Large intestine (tissue), 3 donors: ENCODE data around the gene COX4I1. TPM values are rescaled to one million over a fixed set of nuclear protein-coding genes. Genes with fewer than 3 reads are reported as not detected.

Experiments used
- DNase-seq, 2 donors: peaks; one replicate each; pipeline versions ENCODE4 v3.0.0 to v3.0.0-alpha.2; 2013
- H3K27ac ChIP-seq: one replicate; pipeline ENCODE4 v1.5.1; 2013; ENCODE audit warnings: low read length
- H3K27me3 ChIP-seq: 2 replicates; pipeline ENCODE4 v1.6.1; 2013; ENCODE audit warnings: low read length; ENCODE audit not compliant: control insufficient read depth, insufficient read depth
- H3K36me3 ChIP-seq: 2 replicates; pipeline ENCODE4 v1.6.1; 2013; ENCODE audit warnings: low read length; ENCODE audit not compliant: control insufficient read depth, insufficient read depth
- H3K4me1 ChIP-seq: one replicate; pipeline ENCODE4 v1.6.1; 2013; ENCODE audit warnings: low read length; ENCODE audit not compliant: control insufficient read depth, insufficient read depth
- H3K4me3 ChIP-seq: one replicate; pipeline ENCODE4 v1.5.1; 2013; ENCODE audit warnings: low read length
- H3K9me3 ChIP-seq: one replicate; pipeline ENCODE4 v1.6.1; 2013; ENCODE audit warnings: mild to moderate bottlenecking, low read depth, low read length, moderate library complexity; ENCODE audit not compliant: control insufficient read depth
- WGBS: methylation state at CpG from one replicate; pipeline ENCODE4 v1.1.5; 2013; ENCODE audit warnings: low lambda C conversion rate; ENCODE audit not compliant: insufficient coverage; 5-methylcytosine and 5-hydroxymethylcytosine counted together
- polyA plus RNA-seq: library from polyadenylated mRNA; unstranded; fragments of 120-200 nt; gene quantifications from one replicate; pipeline ENCODE4 v1.2.1, GENCODE V29; 2013

Gene COX4I1
- polyA plus RNA-seq, 1 donor, result 492 TPM

- no CpG with 5 or more reads among the region's 27 CpGs for WGBS
- no peaks in the 10 kb centered on the region for H3K36me3 ChIP-seq
- no peak overlapping the region for H3K27ac ChIP-seq
- no peaks in the 10 kb centered on the region for H3K27me3 ChIP-seq
- peaks cover 2% of the 10 kb centered on the region for H3K9me3 ChIP-seq
- peak; percentile 72 to 73 for DNase-seq
- peaks cover 4% of the 10 kb centered on the region for H3K4me1 ChIP-seq
- H3K4me3 ChIP-seq, result no peak overlapping the region
Observed at GRCh38 chr16:85821390-85822135, 22.1 kb downstream of the COX4I1 start.

GRCh38 chr16:85822145-85822544, 22.6 kb downstream of the COX4I1 start:
- no peak for DNase-seq
- H3K4me3 ChIP-seq, result no peak overlapping the region
- peaks cover 4% of the 10 kb centered on the region for H3K4me1 ChIP-seq
- H3K27me3 ChIP-seq, result no peaks in the 10 kb centered on the region
- peaks cover 2% of the 10 kb centered on the region for H3K9me3 ChIP-seq
- no peaks in the 10 kb centered on the region for H3K36me3 ChIP-seq
- no CpG with 5 or more reads among the region's 12 CpGs for WGBS
- no peak overlapping the region for H3K27ac ChIP-seq

GRCh38 chr16:85823328-85823920, 23.9 kb downstream of the COX4I1 start:
- Histone ChIP-seq H3K4me1 (peaks cover 4% of the 10 kb centered on the region), H3K27ac (no peak overlapping the region), H3K9me3 (peaks cover 2% of the 10 kb centered on the region), H3K36me3 (no peaks in the 10 kb centered on the region), H3K27me3 (no peaks in the 10 kb centered on the region), H3K4me3 (no peak overlapping the region)
- no peak for DNase-seq
- WGBS, result 100% methylated on average over 1 of the region's 1 CpG

- Histone ChIP-seq H3K4me1 (peaks cover 4% of the 10 kb centered on the region), H3K27me3 (no peaks in the 10 kb centered on the region), H3K4me3 (no peak overlapping the region), H3K36me3 (no peaks in the 10 kb centered on the region), H3K27ac (no peak overlapping the region), H3K9me3 (peaks cover 2% of the 10 kb centered on the region)
- no peak for DNase-seq
- no CpG with 5 or more reads among the region's 20 CpGs for WGBS
Observed at GRCh38 chr16:85824161-85825135, 25.0 kb downstream of the COX4I1 start.

GRCh38 chr16:85825326-85825725, 25.8 kb downstream of the COX4I1 start:
- Histone ChIP-seq H3K27ac (no peak overlapping the region), H3K27me3 (no peaks in the 10 kb centered on the region), H3K9me3 (peaks cover 5% of the 10 kb centered on the region), H3K36me3 (no peaks in the 10 kb centered on the region), H3K4me1 (peaks cover 4% of the 10 kb centered on the region), H3K4me3 (no peak overlapping the region)
- no peak for DNase-seq
- no CpG with 5 or more reads among the region's 9 CpGs for WGBS

DNA sequence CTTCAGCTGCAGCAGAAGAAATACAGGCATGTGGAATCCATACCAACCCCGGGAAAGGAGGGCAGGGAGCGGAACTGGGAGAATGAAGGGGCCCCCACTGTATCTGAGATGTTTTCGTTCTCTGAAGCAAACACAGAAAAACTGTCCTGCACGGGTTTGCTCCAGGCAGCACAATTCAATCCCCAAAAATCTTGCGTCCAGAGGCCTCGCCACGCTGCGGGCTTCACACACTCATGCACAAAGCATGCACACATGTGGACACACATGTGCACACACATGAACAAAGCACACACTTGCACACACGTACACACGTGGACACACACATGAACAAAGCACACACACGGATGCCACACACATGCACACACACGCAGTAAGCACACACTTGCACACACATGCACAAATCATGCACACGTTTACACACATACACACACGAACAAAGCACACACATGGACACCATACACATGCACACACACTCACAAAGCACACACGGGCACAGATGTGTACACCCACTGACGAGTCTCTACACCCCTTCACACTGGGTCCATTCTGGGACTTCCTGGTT, 27.3 kb downstream of the COX4I1 start:
- no peak for DNase-seq

DNA sequence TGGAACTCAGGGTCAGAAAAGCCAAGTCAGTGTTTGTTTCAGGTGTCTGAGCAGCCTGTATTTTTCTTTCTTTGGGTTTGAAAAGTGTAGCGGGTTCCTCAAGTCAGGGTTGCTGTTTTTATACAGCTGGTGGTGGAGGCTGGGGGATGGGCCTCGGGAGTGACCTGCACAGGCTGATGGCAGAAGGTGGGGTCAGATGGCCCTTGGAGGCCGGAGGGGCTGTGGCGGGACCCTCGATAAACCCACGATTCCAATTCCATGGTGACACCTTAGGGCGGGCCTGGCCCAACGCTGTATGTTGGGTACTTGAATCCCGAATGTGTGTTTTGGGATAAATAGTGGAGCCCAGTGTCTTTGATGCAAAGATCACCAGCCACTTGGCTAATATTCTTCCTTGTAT, 28.7 kb downstream of the COX4I1 start:
- Histone ChIP-seq H3K27ac (no peak overlapping the region), H3K4me3 (no peak overlapping the region)

More for the DNA sequence above, 27.3 kb downstream of the COX4I1 start:
- peaks cover 1% of the 10 kb centered on the region for H3K4me1 ChIP-seq
- no peaks in the 10 kb centered on the region for H3K27me3 ChIP-seq
- no peaks in the 10 kb centered on the region for H3K36me3 ChIP-seq
- no peak overlapping the region for H3K4me3 ChIP-seq
- no peak overlapping the region for H3K27ac ChIP-seq
- no CpG with 5 or more reads among the region's 16 CpGs for WGBS
- H3K9me3 ChIP-seq, result peaks cover 5% of the 10 kb centered on the region

GRCh38 chr16:85829171-85829719, 29.8 kb downstream of the COX4I1 start:
- Histone ChIP-seq H3K4me1 (no peaks in the 10 kb centered on the region), H3K36me3 (no peaks in the 10 kb centered on the region), H3K4me3 (no peak overlapping the region), H3K27me3 (no peaks in the 10 kb centered on the region), H3K9me3 (peaks cover 5% of the 10 kb centered on the region), H3K27ac (no peak overlapping the region)
- WGBS, result no CpG with 5 or more reads among the region's 15 CpGs
- no peak for DNase-seq

More for the DNA sequence above, 28.7 kb downstream of the COX4I1 start:
- Histone ChIP-seq H3K27me3 (no peaks in the 10 kb centered on the region), H3K9me3 (peaks cover 5% of the 10 kb centered on the region), H3K4me1 (no peaks in the 10 kb centered on the region), H3K36me3 (no peaks in the 10 kb centered on the region)
- no peak for DNase-seq
- WGBS, result 80% methylated on average over 1 of the region's 9 CpGs

GRCh38 chr16:85829751-85830445, 30.4 kb downstream of the COX4I1 start:
- no CpG with 5 or more reads among the region's 24 CpGs for WGBS
- Histone ChIP-seq H3K27me3 (no peaks in the 10 kb centered on the region), H3K4me3 (no peak overlapping the region), H3K27ac (no peak overlapping the region), H3K4me1 (no peaks in the 10 kb centered on the region), H3K36me3 (no peaks in the 10 kb centered on the region), H3K9me3 (peaks cover 3% of the 10 kb centered on the region)
- DNase-seq, result peak in 1 of 2 donors; percentile 7
